Suprapubic skin (tissue), 4 donors: ENCODE data around the gene DNAJC1.

Experiments
- CTCF ChIP-seq, 2 donors: fragments of 200-600 bp in 1 of 2; fragments of 450-650 bp in 1 of 2; sonication (generic) in 1 of 2; IDR thresholded peaks; one replicate each; pipeline ENCODE4 v1.5.1; 2016 to 2019; ENCODE audit warnings: antibody characterized with exemption in 2 of 2, mild to moderate bottlenecking in 1 of 2, moderate library complexity in 1 of 2
- POLR2A ChIP-seq, 2 donors: fragments of 450-650 bp; IDR thresholded peaks; one replicate each; pipeline ENCODE4 v1.6.1; 2017; ENCODE audit warnings: antibody characterized with exemption in 2 of 2, mild to moderate bottlenecking in 2 of 2, moderate library complexity in 2 of 2
- POLR2AphosphoS5 ChIP-seq, 3 donors: sonication (generic); formaldehyde crosslinking; IDR thresholded peaks; one replicate each; pipeline ENCODE4 v1.6.1; 2017; ENCODE audit warnings: antibody characterized with exemption in 3 of 3

- TF ChIP-seq CTCF (IDR thresholded peaks at IDR 0.05), result no peak
- no peak for TF ChIP-seq POLR2AphosphoS5 (IDR thresholded peaks at IDR 0.05)
- TF ChIP-seq POLR2A (IDR thresholded peaks at IDR 0.05), result no peak
These were observed 284.0 kb downstream of the DNAJC1 start for GRCh38 chr10:21719502-21719901.
